ENCODE data around the gene SEC14L1.
A peak's percentile ranks its signal among the peaks of the same experiment; 100 is the strongest.

Gene SEC14L1

DNA sequence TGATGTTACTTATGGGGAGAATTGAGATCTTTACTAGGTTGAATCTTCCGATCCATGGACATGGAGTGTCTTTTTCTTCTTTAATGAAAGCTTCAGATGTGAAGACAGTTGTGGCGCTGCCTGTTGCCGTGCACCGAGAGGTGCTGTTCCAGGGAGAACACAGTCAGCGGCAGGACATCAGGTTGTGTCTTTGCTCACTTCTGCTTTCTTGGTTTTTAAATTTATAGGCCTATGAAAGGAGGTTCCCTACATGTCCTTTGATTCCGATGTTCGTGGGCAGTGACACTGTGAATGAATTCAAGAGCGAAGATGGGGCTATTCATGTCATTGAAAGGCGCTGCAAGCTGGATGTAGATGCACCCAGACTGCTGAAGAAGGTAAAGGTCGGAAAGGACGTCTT is 49.8 kb downstream of the SEC14L1 start:
- TF ChIP-seq CTCF (IDR thresholded peaks at IDR 0.05; ENCODE audit: control extremely low read depth, extremely low read depth, low read depth, missing control alignments), result no peak
- ChIA-PET POLR2A (no interaction called here), CTCF (no interaction called here)
- DNase-seq (ENCODE audit: extremely low spot score), result no peak

DNA sequence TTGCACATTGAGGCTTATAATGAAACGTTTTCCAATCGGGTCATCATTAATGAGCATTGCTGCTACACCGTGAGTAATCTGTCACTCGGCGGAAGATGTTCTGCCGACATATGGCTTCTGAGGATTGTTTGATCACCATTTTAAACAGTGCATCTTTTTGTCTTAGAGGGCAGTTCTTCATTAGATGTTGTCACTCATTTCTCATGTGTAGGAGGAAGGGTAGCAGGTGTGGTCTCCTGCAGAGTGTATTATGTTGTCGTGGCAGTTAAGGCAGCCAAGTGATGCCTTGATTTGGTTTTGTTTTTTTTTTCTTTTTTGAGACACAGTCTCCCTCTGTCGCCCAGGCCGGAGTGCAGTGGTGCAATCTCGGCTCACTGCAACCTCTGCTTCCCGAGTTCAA is 50.5 kb downstream of the SEC14L1 start:
- TF ChIP-seq CTCF (IDR thresholded peaks at IDR 0.05; ENCODE audit: control extremely low read depth, extremely low read depth, low read depth, missing control alignments), result no peak
- ChIA-PET CTCF (no interaction called here), POLR2A (no interaction called here)
- no peak for DNase-seq (ENCODE audit: extremely low spot score)

- ChIA-PET POLR2A (no interaction called here), CTCF (no interaction called here)
- no peak for DNase-seq (ENCODE audit: extremely low spot score)
- TF ChIP-seq CTCF (IDR thresholded peaks at IDR 0.05; ENCODE audit: control extremely low read depth, extremely low read depth, low read depth, missing control alignments), result no peak
Observed at GRCh38 chr17:77193653-77194052, 52.9 kb downstream of the SEC14L1 start.

DNA sequence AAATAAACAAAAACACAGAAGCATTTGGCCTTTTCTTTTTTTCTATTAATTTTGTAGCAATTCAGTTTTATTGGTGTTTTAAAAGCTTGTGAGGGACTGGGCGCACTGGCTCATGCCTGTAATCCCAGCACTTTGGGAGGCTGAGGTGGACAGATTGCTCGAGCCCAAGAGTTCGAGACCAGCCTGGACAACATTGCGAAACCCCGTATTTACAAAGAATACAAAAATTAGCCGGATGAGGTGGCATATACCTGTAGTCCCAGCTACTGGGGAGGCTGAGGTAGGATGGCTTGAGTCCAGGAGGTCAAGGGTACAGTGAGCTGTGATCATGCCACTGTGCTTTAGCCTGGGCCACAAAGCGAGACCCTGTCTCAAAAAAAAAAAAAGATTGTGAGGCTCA is 53.4 kb downstream of the SEC14L1 start:
- ChIA-PET POLR2A (no interaction called here), CTCF (no interaction called here)
- no peak for TF ChIP-seq CTCF (IDR thresholded peaks at IDR 0.05; ENCODE audit: control extremely low read depth, extremely low read depth, low read depth, missing control alignments)
- no peak for DNase-seq (ENCODE audit: extremely low spot score)

GRCh38 chr17:77196251-77196650 is 55.5 kb downstream of the SEC14L1 start:
- CTCF ChIA-PET, result interaction anchor here (1.4 to 1.7 kb wide), 2 partner anchors 16 to 19 kb away, joined by 4 read pairs; no protein-coding TSS in a partner anchor
- DNase-seq (ENCODE audit: extremely low spot score), result no peak
- POLR2A ChIA-PET, result interaction anchor here (0.6 kb wide), 1 partner anchor 442 kb away, joined by 3 read pairs; no protein-coding TSS in a partner anchor
- TF ChIP-seq CTCF (IDR thresholded peaks at IDR 0.05; ENCODE audit: control extremely low read depth, extremely low read depth, low read depth, missing control alignments), result no peak

DNA sequence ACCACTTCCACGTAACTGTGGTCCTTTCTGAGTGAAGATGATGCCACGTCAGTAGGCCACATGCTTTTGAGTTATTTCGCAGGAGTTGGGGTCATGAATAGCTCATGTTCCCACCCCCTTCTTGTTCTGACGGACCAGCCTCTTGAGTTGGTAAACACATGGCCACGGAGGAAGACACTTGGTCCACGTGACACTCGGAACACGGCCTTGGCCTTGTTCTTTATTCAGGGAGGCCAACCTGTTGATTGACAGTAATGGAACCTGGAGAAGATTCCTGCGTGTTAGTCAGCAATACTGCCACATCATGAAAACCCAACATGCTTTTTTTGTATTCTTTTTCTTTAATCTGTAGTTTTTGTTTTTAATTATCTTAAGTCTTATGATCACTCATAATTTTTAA is 56.3 kb downstream of the SEC14L1 start:
- ChIA-PET CTCF (interaction anchor here (1.4 kb wide), 1 partner anchor 20 kb away, joined by 4 read pairs; no protein-coding TSS in a partner anchor), POLR2A (no interaction called here)
- no peak for DNase-seq (ENCODE audit: extremely low spot score)
- TF ChIP-seq CTCF (IDR thresholded peaks at IDR 0.05; ENCODE audit: control extremely low read depth, extremely low read depth, low read depth, missing control alignments), result no peak

GRCh38 chr17:77200711-77201110 is 59.9 kb downstream of the SEC14L1 start:
- ChIA-PET CTCF (no interaction called here), POLR2A (no interaction called here)
- TF ChIP-seq CTCF (IDR thresholded peaks at IDR 0.05; ENCODE audit: control extremely low read depth, extremely low read depth, low read depth, missing control alignments), result peak; percentile 1
- no peak for DNase-seq (ENCODE audit: extremely low spot score)
